Measurements from ENCODE around the gene CHAT.

CHAT gene

GRCh38 chr10:49631975-49632374, 18.1 kb downstream of the CHAT start:
- no peak for DNase-seq

- DNase-seq, result no peak
These were observed 18.8 kb downstream of the CHAT start for GRCh38 chr10:49632406-49633317.

GRCh38 chr10:49633327-49634068, 19.7 kb downstream of the CHAT start:
- no peak for DNase-seq

GRCh38 chr10:49634069-49634660, 20.3 kb downstream of the CHAT start:
- no peak for DNase-seq

- no peak for DNase-seq
These were observed 28.5 kb downstream of the CHAT start for GRCh38 chr10:49642311-49642710.

DNA sequence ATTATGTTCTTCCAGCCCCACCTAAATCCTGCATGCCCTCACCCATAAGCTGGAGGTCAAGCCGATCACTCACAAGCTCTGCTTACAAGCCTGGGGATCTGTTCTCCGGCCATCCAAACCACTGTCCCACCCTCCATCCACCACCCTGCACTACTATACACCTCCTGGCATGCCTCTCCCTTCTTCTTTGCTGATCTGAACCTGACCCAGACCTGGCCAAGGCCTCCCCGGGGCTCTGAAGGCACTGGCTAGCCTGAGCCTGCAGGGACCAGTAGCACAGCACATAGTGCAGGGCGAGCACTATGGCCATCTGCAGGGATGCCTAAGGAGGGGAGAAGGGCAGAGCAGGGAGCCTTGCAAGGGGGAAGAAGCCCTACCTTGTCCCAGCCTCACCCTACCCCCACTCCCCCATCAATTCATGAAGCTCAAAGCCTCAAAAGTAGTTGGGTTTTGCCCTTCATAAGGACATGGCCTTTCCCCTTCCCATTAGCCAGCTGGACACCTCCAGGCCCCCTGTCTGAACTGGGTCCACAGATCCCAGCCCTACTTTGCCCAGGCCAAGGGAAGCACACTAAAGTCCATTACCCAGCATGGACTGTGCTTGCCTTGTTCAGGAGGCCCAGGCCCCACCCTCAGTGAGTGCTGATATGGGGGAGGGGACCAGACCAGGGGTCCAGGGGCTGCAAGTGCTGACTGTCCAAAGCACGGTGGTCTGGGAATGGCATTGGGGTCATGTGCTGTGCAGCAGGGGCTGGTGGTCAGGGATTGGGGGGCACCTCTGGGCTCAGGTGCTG, 29.6 kb downstream of the CHAT start:
- no peak for DNase-seq

DNA sequence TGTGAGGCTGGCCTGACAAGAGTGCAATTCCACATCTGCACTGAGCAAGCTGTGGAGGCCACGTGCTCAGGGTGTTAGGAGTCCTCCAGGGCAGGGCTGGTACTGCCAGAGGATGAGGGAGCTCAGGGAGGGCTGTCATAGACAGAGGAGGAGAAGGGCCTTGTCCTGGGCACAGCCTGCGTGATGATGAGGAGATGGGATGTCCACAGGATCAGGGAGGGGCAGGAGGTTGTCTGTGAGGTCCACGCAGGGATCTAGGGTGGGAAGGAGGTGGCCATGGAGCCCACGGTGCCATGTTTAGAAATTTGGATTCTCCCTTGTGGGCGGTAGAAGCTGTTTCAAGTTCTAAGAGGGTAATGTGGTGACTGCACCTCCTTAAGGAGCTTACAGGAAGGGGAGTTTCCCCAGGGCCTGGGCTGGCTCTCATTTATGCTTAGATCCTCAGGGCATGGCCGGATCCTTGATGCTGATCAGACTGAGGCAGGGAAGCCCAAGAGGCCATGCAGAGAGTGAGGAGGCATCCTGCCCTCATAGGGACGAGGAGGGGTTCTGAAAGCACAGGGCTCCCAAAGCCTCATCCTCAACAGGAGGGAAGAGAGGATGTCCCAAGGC, 30.3 kb downstream of the CHAT start:
- no peak for DNase-seq

GRCh38 chr10:49645417-49645816, 31.6 kb downstream of the CHAT start:
- no peak for DNase-seq

GRCh38 chr10:49645871-49646870, 32.3 kb downstream of the CHAT start:
- no peak for DNase-seq

GRCh38 chr10:49647554-49647953, 33.7 kb downstream of the CHAT start:
- no peak for DNase-seq

DNA sequence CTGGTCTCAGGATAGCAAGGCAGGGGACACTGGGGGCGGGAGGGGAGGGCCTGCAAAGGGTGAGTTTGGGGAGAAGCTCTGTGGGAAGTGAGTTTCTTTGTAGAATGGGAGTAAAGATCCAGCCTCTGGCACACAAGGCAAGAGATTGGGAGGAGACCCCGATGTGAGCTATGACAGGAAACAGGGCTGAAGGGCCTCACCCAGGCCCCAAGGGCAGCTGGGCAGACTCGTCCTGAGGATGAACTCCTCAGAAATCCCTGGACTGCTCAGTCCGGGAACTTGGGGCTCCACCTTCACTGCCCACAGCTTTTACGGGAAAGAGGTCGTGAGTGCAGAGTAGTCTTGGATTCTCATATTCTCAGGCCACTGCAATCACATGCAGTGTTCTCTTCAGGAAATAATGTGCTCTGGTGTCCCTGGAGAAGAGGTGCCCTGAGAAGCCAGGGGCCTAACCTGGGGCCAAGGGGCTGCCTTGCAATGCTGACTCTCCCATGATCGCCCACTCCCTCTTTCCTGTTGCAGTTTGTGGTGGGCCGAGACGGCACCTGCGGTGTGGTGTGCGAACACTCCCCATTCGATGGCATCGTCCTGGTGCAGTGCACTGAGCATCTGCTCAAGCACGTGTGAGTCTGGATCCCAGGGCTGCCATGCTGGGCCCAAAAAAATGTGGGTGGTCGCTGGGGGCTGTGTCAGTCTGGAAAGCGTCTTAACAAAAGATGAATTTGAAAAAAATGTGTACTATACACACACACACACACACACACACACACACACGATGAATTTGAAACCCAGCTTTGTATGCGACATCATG, 34.4 kb downstream of the CHAT start:
- no peak for DNase-seq

- no peak for DNase-seq
These were observed 35.5 kb downstream of the CHAT start for GRCh38 chr10:49649294-49649693.

- no peak for DNase-seq
These were observed 36.3 kb downstream of the CHAT start for GRCh38 chr10:49649936-49650723.

GRCh38 chr10:49650724-49651034, 36.8 kb downstream of the CHAT start:
- no peak for DNase-seq

GRCh38 chr10:49651039-49651835, 37.4 kb downstream of the CHAT start:
- no peak for DNase-seq

GRCh38 chr10:49651917-49652316, 38.1 kb downstream of the CHAT start:
- DNase-seq, result no peak

GRCh38 chr10:49652421-49653272, 38.8 kb downstream of the CHAT start:
- no peak for DNase-seq

Measured in activated naive CD4-positive, alpha-beta T cell treated with anti-CD3 and anti-CD28 coated beads, Interleukin-2, amount 50 U/mL, for 16 hours (primary cell).